WTC11 (cell line): Measurements from ENCODE around the gene RSPH1.

Experiments used
- CBFB ChIP-seq: sonication (generic); formaldehyde crosslinking; IDR thresholded peaks from 2 replicates; pipeline ENCODE4 v1.8.1; 2022; ENCODE audit warnings: mild to moderate bottlenecking, low read depth, missing genetic modification reagents
- CREB1 ChIP-seq: sonication (generic); formaldehyde crosslinking; IDR thresholded peaks from 2 replicates; pipeline ENCODE4 v1.8.0; 2023; ENCODE audit warnings: mild to moderate bottlenecking, missing genetic modification reagents
- CREM ChIP-seq: sonication (generic); formaldehyde crosslinking; IDR thresholded peaks from 2 replicates; pipeline ENCODE4 v1.8.1; 2022; ENCODE audit warnings: mild to moderate bottlenecking, missing genetic modification reagents, moderate library complexity
- CTCF ChIP-seq: fragments of 200-600 bp; IDR thresholded peaks from 2 replicates; pipeline ENCODE4 v1.8.0; 2022; ENCODE audit warnings: antibody characterized with exemption
- ERG ChIP-seq: fragments of 250-450 bp; sonication (Bioruptor Pico); IDR thresholded peaks from 2 replicates; pipeline ENCODE4 v1.8.0; 2021; ENCODE audit warnings: mild to moderate bottlenecking
- FOXJ3 ChIP-seq: sonication (generic); formaldehyde crosslinking; IDR thresholded peaks from 2 replicates; pipeline ENCODE4 v1.9.0; 2021; ENCODE audit warnings: missing genetic modification reagents, mild to moderate bottlenecking, borderline replicate concordance
- FOXP1 ChIP-seq: sonication (generic); formaldehyde crosslinking; IDR thresholded peaks from 2 replicates; pipeline ENCODE4 v1.8.0; 2022; ENCODE audit warnings: missing genetic modification reagents, mild to moderate bottlenecking, moderate library complexity, borderline replicate concordance
- GABPB1 ChIP-seq: sonication (generic); formaldehyde crosslinking; IDR thresholded peaks from 2 replicates; pipeline ENCODE4 v1.8.1; 2023; ENCODE audit warnings: mild to moderate bottlenecking, missing genetic modification reagents
- PRDM15 ChIP-seq: sonication (generic); formaldehyde crosslinking; IDR thresholded peaks from 2 replicates; pipeline ENCODE4 v1.8.0; 2022; ENCODE audit warnings: missing genetic modification reagents
- SP1 ChIP-seq: sonication (generic); formaldehyde crosslinking; conservative IDR thresholded peaks from 2 replicates; pipeline ENCODE4 v1.8.1; 2022; ENCODE audit warnings: missing genetic modification reagents
- USF2 ChIP-seq: sonication (generic); formaldehyde crosslinking; IDR thresholded peaks from 2 replicates; pipeline ENCODE4 v1.8.1; 2023; ENCODE audit warnings: mild to moderate bottlenecking, missing genetic modification reagents, moderate library complexity
- ZNF317 ChIP-seq: sonication (generic); formaldehyde crosslinking; IDR thresholded peaks from 2 replicates; pipeline ENCODE4 v1.8.1; 2023; ENCODE audit warnings: low read depth, mild to moderate bottlenecking, moderate library complexity, missing genetic modification reagents, borderline replicate concordance
- ZNF512 ChIP-seq: sonication (generic); formaldehyde crosslinking; IDR thresholded peaks from 2 replicates; pipeline ENCODE4 v1.8.1; 2022; ENCODE audit warnings: missing genetic modification reagents, borderline replicate concordance

- TF ChIP-seq USF2 (CRISPR knock-in tag): no peak
- no peak for TF ChIP-seq GABPB1 (CRISPR knock-in tag)
- no peak for TF ChIP-seq FOXJ3 (CRISPR knock-in tag)
- TF ChIP-seq PRDM15: no peak
- no peak for TF ChIP-seq FOXP1 (CRISPR knock-in tag)
- no peak for TF ChIP-seq CREM (CRISPR knock-in tag)
- TF ChIP-seq ZNF512 (CRISPR knock-in tag): no peak
- TF ChIP-seq SP1 (CRISPR knock-in tag): no peak
- no peak for TF ChIP-seq CTCF
- TF ChIP-seq ZNF317 (CRISPR knock-in tag): no peak
- TF ChIP-seq ERG (CRISPR knock-in tag): no peak
- TF ChIP-seq CREB1: no peak
- no peak for TF ChIP-seq CBFB (CRISPR knock-in tag)
These were observed 51.9 kb downstream of the RSPH1 start for GRCh38 chr21:42443876-42444744.
